SK-N-SH (cell line): ENCODE data around the gene EIF3K.

ENCODE experiments used
- CTCF ChIP-seq: fragments of 200-600 bp; sonication (generic); IDR thresholded peaks from 2 replicates; pipeline ENCODE4 v1.6.1; 2017; ENCODE audit warnings: antibody characterized with exemption, mild to moderate bottlenecking, moderate library complexity
- EP300 ChIP-seq, 2 experiments: IDR thresholded peaks; 2 replicates each; pipeline versions ENCODE4 v1.4.0 to v1.6.1; 2012; ENCODE audit warnings: borderline replicate concordance in 1 of 2, low read depth in 1 of 2, low read length in 1 of 2
- FOSL2 ChIP-seq: IDR thresholded peaks from 2 replicates; pipeline ENCODE4 v1.4.0; 2012; ENCODE audit warnings: low read depth, mild to moderate bottlenecking, moderate library complexity, borderline replicate concordance
- GATA2 ChIP-seq: sonication (generic); formaldehyde crosslinking; IDR thresholded peaks from 2 replicates; pipeline ENCODE4 v1.5.0; 2020; ENCODE audit warnings: mild to moderate bottlenecking, missing genetic modification reagents
- IRF3 ChIP-seq: fragments of 150-350 bp; IDR thresholded peaks from 2 replicates; pipeline ENCODE4 v1.6.1; 2016; ENCODE audit warnings: mild to moderate bottlenecking, low read depth, low read length
- MAX ChIP-seq: IDR thresholded peaks from 2 replicates; pipeline ENCODE4 v1.4.0; 2012; ENCODE audit warnings: low read depth
- NFIC ChIP-seq: IDR thresholded peaks from 2 replicates; pipeline ENCODE4 v1.4.0; 2012; ENCODE audit warnings: borderline replicate concordance
- POLR2AphosphoS5 ChIP-seq: IDR thresholded peaks from 2 replicates; pipeline ENCODE4 v1.6.1; 2012; ENCODE audit warnings: low read depth, low read length
- RXRA ChIP-seq: IDR thresholded peaks from 2 replicates; pipeline ENCODE4 v1.4.0; 2012; ENCODE audit warnings: low read depth, mild to moderate bottlenecking, borderline replicate concordance
- SMC3 ChIP-seq: IDR thresholded peaks from 2 replicates; pipeline ENCODE4 v1.6.1; 2012; ENCODE audit warnings: low read depth, low read length, improper control_type of control experiment
- TAF1 ChIP-seq: IDR thresholded peaks from 2 replicates; pipeline ENCODE4 v1.6.1; 2012; ENCODE audit warnings: low read depth, mild to moderate bottlenecking, low read length, moderate library complexity, borderline replicate concordance
- TCF12 ChIP-seq: IDR thresholded peaks from 2 replicates; pipeline ENCODE4 v1.4.0; 2012
- TEAD4 ChIP-seq: IDR thresholded peaks from 2 replicates; pipeline ENCODE4 v1.4.0; 2012; ENCODE audit warnings: mild to moderate bottlenecking, borderline replicate concordance; ENCODE audit not compliant: insufficient read depth
- YY1 ChIP-seq: IDR thresholded peaks from 2 replicates; pipeline ENCODE4 v1.4.0; 2012; ENCODE audit warnings: low read depth, mild to moderate bottlenecking

DNA sequence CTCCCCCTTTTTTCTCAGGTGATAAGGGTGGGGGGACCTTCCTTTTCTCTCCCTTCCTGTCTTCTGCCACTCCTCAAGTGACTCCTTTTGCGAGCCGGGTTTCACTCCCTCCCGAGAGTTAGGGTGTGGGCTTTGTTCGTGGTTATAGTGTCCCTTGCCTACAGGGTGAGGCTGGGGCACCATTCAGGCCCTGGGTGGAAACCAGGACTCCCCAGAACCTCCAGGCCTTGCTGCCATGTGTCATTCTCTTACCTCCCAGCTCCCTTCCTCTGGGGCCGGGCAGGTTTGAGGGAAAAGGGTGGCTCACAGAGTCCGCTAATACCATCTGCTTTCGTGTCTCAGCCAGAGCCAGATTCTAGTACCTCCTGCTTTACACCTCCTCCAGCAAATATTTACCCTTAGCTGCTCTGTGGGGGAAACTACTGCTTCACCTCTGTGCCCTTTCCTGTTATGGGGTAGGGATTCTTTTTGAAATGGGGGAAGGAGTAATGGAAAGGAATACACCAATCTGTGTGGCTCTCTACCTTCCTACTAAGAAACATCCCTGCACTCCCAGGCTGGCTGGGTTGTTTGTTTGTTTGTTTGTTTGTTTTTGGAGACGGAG is 31.3 kb downstream of the EIF3K start:
- no peak for TF ChIP-seq CTCF
- TF ChIP-seq TEAD4: no peak
- no peak for TF ChIP-seq SMC3
- no peak for TF ChIP-seq MAX
- no peak for TF ChIP-seq TAF1
- no peak for TF ChIP-seq EP300 (IDR thresholded peaks at IDR 0.05; ENCODE audit: borderline replicate concordance in 1 of 2, low read depth in 1 of 2, low read length in 1 of 2)
- no peak for TF ChIP-seq YY1
- no peak for TF ChIP-seq NFIC
- no peak for TF ChIP-seq POLR2AphosphoS5
- no peak for TF ChIP-seq GATA2
- TF ChIP-seq RXRA: no peak
- no peak for TF ChIP-seq FOSL2
- TF ChIP-seq TCF12: no peak
- TF ChIP-seq IRF3: no peak
